Omental fat pad (tissue), 4 donors: Measurements from ENCODE around the gene ATP6V0A4. TPM values are rescaled to one million over a fixed set of nuclear protein-coding genes. Genes with fewer than 3 reads are reported as not detected.
"Not testable (repeated sequence)": the region's sequence is repeated elsewhere in the genome, so short reads cannot be mapped to it uniquely, and the experiment has no call there.

Experiments
- ATAC-seq: fragments of 150-250 bp; one replicate; pipeline ENCODE4 v1.9.1; 2016; ENCODE audit warnings: mild to moderate bottlenecking, moderate library complexity; ENCODE audit not compliant: low FRiP score
- DNase-seq: peaks from one replicate; pipeline ENCODE4 v3.0.0-alpha.2; 2019; ENCODE audit warnings: low spot score
- total RNA-seq, 4 donors: library from RNA; depleted of rRNA; stranded (reverse); fragments of >200 nt; gene quantifications; one replicate each; pipeline ENCODE4 v1.1.0, GENCODE V29; 2016
- TF ChIP-seq, protein P1 (sequence below), 3 donors: fragments of 450-650 bp; IDR thresholded peaks; one replicate each; pipeline ENCODE4 v1.5.1; 2016 to 2017; ENCODE audit warnings: antibody characterized with exemption in 3 of 3, mild to moderate bottlenecking in 3 of 3, moderate library complexity in 2 of 3

Gene ATP6V0A4
- total RNA-seq, 4 donors from 2014 or later: not detected

GRCh38 chr7:138822867-138823535 is 25.0 kb upstream of the ATP6V0A4 start:
- TF ChIP-seq, protein P1, sequence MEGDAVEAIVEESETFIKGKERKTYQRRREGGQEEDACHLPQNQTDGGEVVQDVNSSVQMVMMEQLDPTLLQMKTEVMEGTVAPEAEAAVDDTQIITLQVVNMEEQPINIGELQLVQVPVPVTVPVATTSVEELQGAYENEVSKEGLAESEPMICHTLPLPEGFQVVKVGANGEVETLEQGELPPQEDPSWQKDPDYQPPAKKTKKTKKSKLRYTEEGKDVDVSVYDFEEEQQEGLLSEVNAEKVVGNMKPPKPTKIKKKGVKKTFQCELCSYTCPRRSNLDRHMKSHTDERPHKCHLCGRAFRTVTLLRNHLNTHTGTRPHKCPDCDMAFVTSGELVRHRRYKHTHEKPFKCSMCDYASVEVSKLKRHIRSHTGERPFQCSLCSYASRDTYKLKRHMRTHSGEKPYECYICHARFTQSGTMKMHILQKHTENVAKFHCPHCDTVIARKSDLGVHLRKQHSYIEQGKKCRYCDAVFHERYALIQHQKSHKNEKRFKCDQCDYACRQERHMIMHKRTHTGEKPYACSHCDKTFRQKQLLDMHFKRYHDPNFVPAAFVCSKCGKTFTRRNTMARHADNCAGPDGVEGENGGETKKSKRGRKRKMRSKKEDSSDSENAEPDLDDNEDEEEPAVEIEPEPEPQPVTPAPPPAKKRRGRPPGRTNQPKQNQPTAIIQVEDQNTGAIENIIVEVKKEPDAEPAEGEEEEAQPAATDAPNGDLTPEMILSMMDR (IDR thresholded peaks at IDR 0.05): no peak
- no peak for ATAC-seq

GRCh38 chr7:138821912-138822311 is 23.9 kb upstream of the ATP6V0A4 start:
- no peak for DNase-seq
- TF ChIP-seq, protein P1 (IDR thresholded peaks at IDR 0.05): no peak
- no peak for ATAC-seq

More at GRCh38 chr7:138822867-138823535, 25.0 kb upstream of the ATP6V0A4 start:
- DNase-seq: no peak

DNA sequence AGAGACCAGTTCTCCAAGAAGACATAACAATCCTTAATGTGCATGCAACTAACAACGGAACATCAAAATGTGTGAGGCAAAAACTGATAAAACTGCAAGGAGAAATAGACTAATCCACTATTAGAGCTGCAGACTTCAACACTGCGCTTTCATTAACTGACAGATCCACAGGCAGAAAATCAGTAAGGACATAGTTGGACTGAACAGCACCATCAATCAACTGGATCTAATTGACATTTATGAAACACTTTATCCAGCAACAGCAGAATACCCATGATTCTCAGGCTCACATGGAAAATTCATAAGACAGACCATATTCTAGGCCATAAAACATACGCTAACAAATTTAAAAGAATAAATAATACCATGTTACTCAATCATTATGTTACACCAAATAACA is 21.6 kb upstream of the ATP6V0A4 start:
- ATAC-seq (no peak), DNase-seq (no peak)
- TF ChIP-seq, protein P1 (IDR thresholded peaks at IDR 0.05): no peak

GRCh38 chr7:138816650-138817049 is 18.7 kb upstream of the ATP6V0A4 start:
- no peak for DNase-seq
- no peak for ATAC-seq
- TF ChIP-seq, protein P1 (IDR thresholded peaks at IDR 0.05): no peak

GRCh38 chr7:138814816-138815332 is 16.9 kb upstream of the ATP6V0A4 start:
- TF ChIP-seq, protein P1 (IDR thresholded peaks at IDR 0.05): no peak
- DNase-seq (no peak), ATAC-seq (no peak)

DNA sequence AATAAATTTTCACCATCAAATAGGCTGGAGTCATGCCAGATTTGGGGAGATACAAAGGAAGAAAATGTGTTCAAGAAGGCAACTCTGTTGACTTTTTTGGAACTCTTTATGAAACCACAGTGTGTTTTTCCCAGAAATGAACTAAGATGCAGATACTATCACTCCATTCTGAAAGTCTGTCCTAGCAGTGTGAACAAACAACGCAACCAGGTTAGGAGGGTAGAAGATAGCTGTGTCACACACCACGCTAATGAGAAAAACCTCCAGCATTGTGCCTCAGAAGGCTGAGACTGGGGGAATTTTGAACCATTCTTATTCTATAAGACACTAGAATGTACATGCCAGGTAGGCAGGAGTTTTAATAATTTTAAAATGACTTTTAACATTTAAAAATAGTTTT is 15.9 kb upstream of the ATP6V0A4 start:
- DNase-seq: no peak
- ATAC-seq: no peak
- TF ChIP-seq, protein P1 (IDR thresholded peaks at IDR 0.05): no peak

- not testable (repeated sequence) for ATAC-seq, DNase-seq
These were observed 13.3 kb upstream of the ATP6V0A4 start for GRCh38 chr7:138811327-138811726.
